Neuronal stem cell (in vitro differentiated cells): ENCODE results near the gene ACOXL.

Experiments
- DNase-seq: peaks from one replicate; pipeline ENCODE4 v3.0.0-alpha.2; 2013; ENCODE audit warnings: low spot score
- H2AFZ ChIP-seq: one replicate; pipeline ENCODE4 v1.6.1; 2013; ENCODE audit warnings: mild to moderate bottlenecking, low read length, inconsistent platforms
- H2AK5ac ChIP-seq: 2 replicates; pipeline ENCODE4 v1.6.1; 2013; ENCODE audit warnings: low read depth, mild to moderate bottlenecking, inconsistent platforms, low read length, moderate library complexity, mixed read lengths
- H2BK120ac ChIP-seq: 2 replicates; pipeline ENCODE4 v1.6.1; 2013; ENCODE audit warnings: low read depth, mild to moderate bottlenecking, inconsistent platforms, low read length, moderate library complexity, mixed read lengths
- H2BK12ac ChIP-seq: one replicate; pipeline ENCODE4 v1.6.1; 2013; ENCODE audit warnings: low read length, inconsistent platforms
- H2BK15ac ChIP-seq: 2 replicates; pipeline ENCODE4 v1.6.1; 2013; ENCODE audit warnings: mild to moderate bottlenecking, low read length, inconsistent platforms, mixed read lengths
- H2BK5ac ChIP-seq: one replicate; pipeline ENCODE4 v1.6.1; 2013; ENCODE audit warnings: inconsistent platforms, mild to moderate bottlenecking, low read length, moderate library complexity
- H3K14ac ChIP-seq: one replicate; pipeline ENCODE4 v1.6.1; 2013; ENCODE audit warnings: low read length, inconsistent platforms
- H3K18ac ChIP-seq: 2 replicates; pipeline ENCODE4 v1.6.1; 2013; ENCODE audit warnings: low read length, inconsistent platforms
- H3K23ac ChIP-seq: 2 replicates; pipeline ENCODE4 v1.6.1; 2013; ENCODE audit warnings: low read depth, mild to moderate bottlenecking, mixed read lengths, low read length, inconsistent platforms; ENCODE audit not compliant: poor library complexity
- H3K27ac ChIP-seq: replicated peaks from 3 replicates; pipeline ENCODE4 v1.5.1; 2013; ENCODE audit warnings: low read length, inconsistent platforms
- H3K27me3 ChIP-seq, 3 experiments: 2 replicates each; pipeline ENCODE4 v1.6.1; 2013; ENCODE audit warnings: low read length in 3 of 3, mild to moderate bottlenecking in 2 of 3, inconsistent platforms in 1 of 3, low read depth in 1 of 3, mixed read lengths in 1 of 3, moderate library complexity in 1 of 3; ENCODE audit not compliant: control insufficient read depth in 3 of 3, insufficient read depth in 3 of 3
- H3K36me3 ChIP-seq, 2 donors: replicated peaks in 1 of 2; 2 replicates each; pipeline ENCODE4 v1.6.1; 2013; ENCODE audit warnings: low read length in 2 of 2; ENCODE audit not compliant: control insufficient read depth in 2 of 2, insufficient read depth in 2 of 2
- H3K4ac ChIP-seq: 2 replicates; pipeline ENCODE4 v1.6.1; 2013; ENCODE audit warnings: inconsistent platforms, mild to moderate bottlenecking, low read length, moderate library complexity
- H3K4me1 ChIP-seq, 2 donors: 1 replicate in 1 of 2; 2 replicates in 1 of 2; pipeline ENCODE4 v1.6.1; 2013; ENCODE audit warnings: low read length in 2 of 2, low read depth in 1 of 2; ENCODE audit not compliant: control insufficient read depth in 2 of 2, insufficient read depth in 1 of 2
- H3K4me2 ChIP-seq: one replicate; pipeline ENCODE4 v1.6.1; 2013; ENCODE audit warnings: mild to moderate bottlenecking, low read length, inconsistent platforms; ENCODE audit not compliant: insufficient read depth, poor library complexity, severe bottlenecking
- H3K4me3 ChIP-seq, 2 donors: 2 replicates each; pipeline ENCODE4 v1.5.1; 2013; ENCODE audit warnings: low read length in 2 of 2, mild to moderate bottlenecking in 2 of 2, inconsistent platforms in 1 of 2, moderate library complexity in 1 of 2
- H3K79me1 ChIP-seq: one replicate; pipeline ENCODE4 v1.6.1; 2013; ENCODE audit warnings: low read depth, mild to moderate bottlenecking, inconsistent platforms, low read length, moderate library complexity
- H3K9ac ChIP-seq: one replicate; pipeline ENCODE4 v1.6.1; 2013; ENCODE audit warnings: mild to moderate bottlenecking, low read depth, low read length, inconsistent platforms; ENCODE audit not compliant: poor library complexity
- H3K9me3 ChIP-seq, 2 donors: replicated peaks in 1 of 2; 2 replicates each; pipeline versions ENCODE3 to v1.6.1; 2013; ENCODE audit warnings: low read length in 2 of 2, mild to moderate bottlenecking in 2 of 2, inconsistent platforms in 1 of 2, low read depth in 1 of 2, mixed read lengths in 1 of 2, moderate library complexity in 1 of 2; ENCODE audit not compliant: control insufficient read depth in 2 of 2, insufficient read depth in 1 of 2
- H4K8ac ChIP-seq: one replicate; pipeline ENCODE4 v1.6.1; 2013; ENCODE audit warnings: low read depth, mild to moderate bottlenecking, inconsistent platforms, low read length, moderate library complexity
- H4K91ac ChIP-seq: one replicate; pipeline ENCODE4 v1.6.1; 2013; ENCODE audit warnings: low read length, low read depth, mild to moderate bottlenecking, inconsistent platforms; ENCODE audit not compliant: poor library complexity
- WGBS, 2 donors: extraction: QIAGEN DNeasy Blood & Tissue Kit; methylation state at CpG; one replicate each; pipeline ENCODE4 v1.1.7; 2013; ENCODE audit warnings: missing lambda C conversion rate in 2 of 2, mixed read lengths in 1 of 2; ENCODE audit not compliant: insufficient read length in 2 of 2, insufficient replicate concordance in 1 of 2; ENCODE audit errors: extremely low coverage in 2 of 2; 5-methylcytosine and 5-hydroxymethylcytosine counted together

Gene ACOXL

GRCh38 chr2:110991911-110992310 is 259.5 kb downstream of the ACOXL start:
- no peak overlapping the region for H3K18ac ChIP-seq
- no peak overlapping the region for H3K23ac ChIP-seq
- no peak overlapping the region for H2BK5ac ChIP-seq
- no peaks in the 10 kb centered on the region for H3K9me3 ChIP-seq
- DNase-seq, result no peak
- no peak overlapping the region for H3K27ac ChIP-seq
- H3K14ac ChIP-seq, result no peak overlapping the region
- no peaks in the 10 kb centered on the region for H3K79me1 ChIP-seq
- H3K4me3 ChIP-seq, result no peak overlapping the region
- no peak overlapping the region for H2AFZ ChIP-seq
- no peak overlapping the region for H3K4ac ChIP-seq
- no peaks in the 10 kb centered on the region for H3K36me3 ChIP-seq
- no peak overlapping the region for H3K4me2 ChIP-seq
- H2AK5ac ChIP-seq, result no peak overlapping the region
- no peaks in the 10 kb centered on the region for H3K27me3 ChIP-seq
- no peak overlapping the region for H2BK15ac ChIP-seq
- no CpG with 5 or more reads among the region's 5 CpGs for WGBS, 2 donors
- H4K91ac ChIP-seq, result no peak overlapping the region
- no peak overlapping the region for H2BK12ac ChIP-seq
- H4K8ac ChIP-seq, result no peak overlapping the region
- no peak overlapping the region for H2BK120ac ChIP-seq
- H3K9ac ChIP-seq, result no peak overlapping the region
- H3K4me1 ChIP-seq, result no peaks in the 10 kb centered on the region

DNA sequence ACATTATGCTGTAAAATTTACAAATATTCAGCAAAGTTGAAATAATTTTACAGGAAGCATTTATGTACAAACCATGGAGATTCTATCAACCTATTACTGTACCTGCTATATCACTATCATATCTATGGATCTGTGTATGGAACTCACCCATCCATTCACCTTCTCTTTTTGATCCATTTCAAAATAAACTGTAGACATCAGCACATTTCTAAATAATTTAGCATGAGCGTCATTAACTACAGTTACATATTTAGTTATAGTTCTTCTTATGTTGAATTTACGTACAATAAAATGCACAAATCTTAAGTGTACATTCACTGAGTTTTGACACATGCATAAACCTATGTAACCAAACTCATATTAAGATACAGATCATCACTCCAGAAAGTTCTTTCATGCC is 260.5 kb downstream of the ACOXL start:
- Histone ChIP-seq H3K4me2 (no peak overlapping the region), H3K14ac (no peak overlapping the region), H3K27ac (no peak overlapping the region), H4K91ac (no peak overlapping the region), H2BK120ac (no peak overlapping the region), H4K8ac (no peak overlapping the region), H2BK5ac (no peak overlapping the region), H3K18ac (no peak overlapping the region), H3K9me3 (no peaks in the 10 kb centered on the region), H3K36me3 (no peaks in the 10 kb centered on the region), H3K4me1 (no peaks in the 10 kb centered on the region), H3K27me3 (no peaks in the 10 kb centered on the region), H2AFZ (no peak overlapping the region), H3K23ac (no peak overlapping the region), H2AK5ac (no peak overlapping the region), H3K4ac (no peak overlapping the region), H3K4me3 (no peak overlapping the region), H3K9ac (no peak overlapping the region), H2BK15ac (no peak overlapping the region), H3K79me1 (no peaks in the 10 kb centered on the region), H2BK12ac (no peak overlapping the region)
- WGBS, 2 donors, result no CpG with 5 or more reads among the region's 2 CpGs
- DNase-seq, result no peak

- no peak overlapping the region for H3K27ac ChIP-seq
- H3K9ac ChIP-seq, result no peak overlapping the region
- DNase-seq, result no peak
- no peak overlapping the region for H3K4ac ChIP-seq
- no peaks in the 10 kb centered on the region for H3K36me3 ChIP-seq
- H3K79me1 ChIP-seq, result no peaks in the 10 kb centered on the region
- H3K4me3 ChIP-seq, result no peak overlapping the region
- no peak overlapping the region for H4K8ac ChIP-seq
- no peak overlapping the region for H2AFZ ChIP-seq
- H3K4me1 ChIP-seq, result peaks cover 0 to 2% of the 10 kb centered on the region in 2 donors
- no CpG with 5 or more reads among the region's 4 CpGs for WGBS, 2 donors
- H3K27me3 ChIP-seq, result no peaks in the 10 kb centered on the region
- no peak overlapping the region for H2BK5ac ChIP-seq
- H3K9me3 ChIP-seq, result no peaks in the 10 kb centered on the region
- H2BK120ac ChIP-seq, result no peak overlapping the region
- no peak overlapping the region for H3K18ac ChIP-seq
- H2BK15ac ChIP-seq, result no peak overlapping the region
- H4K91ac ChIP-seq, result no peak overlapping the region
- no peak overlapping the region for H3K23ac ChIP-seq
- H3K4me2 ChIP-seq, result no peak overlapping the region
- no peak overlapping the region for H2AK5ac ChIP-seq
- H2BK12ac ChIP-seq, result no peak overlapping the region
- no peak overlapping the region for H3K14ac ChIP-seq
Measured at GRCh38 chr2:110993557-110994231, 261.3 kb downstream of the ACOXL start.

- Histone ChIP-seq H3K36me3 (no peaks in the 10 kb centered on the region), H4K91ac (no peak overlapping the region), H3K23ac (no peak overlapping the region), H2AK5ac (no peak overlapping the region), H2BK15ac (no peak overlapping the region), H3K4ac (no peak overlapping the region), H2BK12ac (no peak overlapping the region), H3K14ac (no peak overlapping the region), H4K8ac (no peak overlapping the region), H2BK120ac (no peak overlapping the region), H3K27me3 (no peaks in the 10 kb centered on the region), H3K9ac (no peak overlapping the region), H3K4me3 (no peak overlapping the region), H3K18ac (no peak overlapping the region), H3K4me1 (peaks cover 0 to 2% of the 10 kb centered on the region in 2 donors), H3K9me3 (no peaks in the 10 kb centered on the region), H3K27ac (no peak overlapping the region), H2BK5ac (no peak overlapping the region), H3K4me2 (no peak overlapping the region), H2AFZ (no peak overlapping the region), H3K79me1 (no peaks in the 10 kb centered on the region)
- whole genome bisulfite sequencing, 2 donors, result no CpG with 5 or more reads among the region's 5 CpGs
- DNase-seq, result no peak
Measured at GRCh38 chr2:110994250-110994961, 262.0 kb downstream of the ACOXL start.
